SK-MEL-5 (cell line): ENCODE measurements around the gene NRIP3. TPM values are rescaled to one million over a fixed set of nuclear protein-coding genes. Genes with fewer than 3 reads are reported as not detected.
"Not testable (repeated sequence)": the region's sequence is repeated elsewhere in the genome, so short reads cannot be mapped to it uniquely, and the experiment has no call there.

Experiments
- DNase-seq: peaks from one replicate; pipeline ENCODE4 v3.0.0-alpha.2; 2016; ENCODE audit warnings: low read depth, low spot score
- in situ Hi-C: cut with HindIII; loops from 2 replicates; pipeline ENCODE4 v1.10.0; 2016; ENCODE audit warnings: low sequenced_read_pairs, high pct_unique_total_duplicates, low pct_unique_long_range_greater_than_20kb
- small RNA-seq, 2 experiments: library from RNA; depleted of rRNA; stranded (forward); fragments of <200 nt; gene quantifications; one replicate each; pipeline ENCODE3, GENCODE V24; 2014
- total RNA-seq: library from RNA; depleted of rRNA; stranded (reverse); fragments of >200 nt; shearing (Covaris generic); gene quantifications from 2 replicates; pipeline ENCODE4 v1.2.3, GENCODE V29; 2014; rRNA removed

The NRIP3 gene
- total RNA-seq, 1 experiment from 2014 or later: 11.1 TPM

- no peak for DNase-seq
- in situ Hi-C loops: no loop called here
These were observed 46.9 kb downstream of the NRIP3 start for GRCh38 chr11:8956860-8957259.

GRCh38 chr11:8948886-8949285 is 54.9 kb downstream of the NRIP3 start:
- no peak for DNase-seq
- in situ Hi-C loops: no loop called here

GRCh38 chr11:8947230-8947943 is 56.4 kb downstream of the NRIP3 start:
- no peak for DNase-seq
- in situ Hi-C loops: no loop called here

GRCh38 chr11:8942518-8943066 is 61.2 kb downstream of the NRIP3 start, which contains the start of gene ASCL3:
TSS of gene ASCL3 (minus strand) at chr11:8943016. CDS start at chr11:8938161, 4,855 bp downstream.
- in situ Hi-C loops: no loop called here
- no peak for DNase-seq

- in situ Hi-C loops: no loop called here
- DNase-seq: no peak
These were observed 62.3 kb downstream of the NRIP3 start for GRCh38 chr11:8941341-8942103.

GRCh38 chr11:8937659-8938058 is 66.1 kb downstream of the NRIP3 start:
- DNase-seq: no peak
- in situ Hi-C loops: no loop called here

- DNase-seq: no peak
- in situ Hi-C loops: no loop called here
These were observed 66.6 kb downstream of the NRIP3 start for GRCh38 chr11:8937159-8937558.

- in situ Hi-C loops, DNase-seq: not testable (repeated sequence)
These were observed 68.0 kb downstream of the NRIP3 start for GRCh38 chr11:8935789-8936188.

GRCh38 chr11:8934742-8935488 is 68.9 kb downstream of the NRIP3 start:
- no peak for DNase-seq
- in situ Hi-C loops: no loop called here

GRCh38 chr11:8933931-8934330 is 69.9 kb downstream of the NRIP3 start:
- no peak for DNase-seq
- in situ Hi-C loops: no loop called here

- in situ Hi-C loops: no loop called here
- no peak for DNase-seq
These were observed 71.1 kb downstream of the NRIP3 start, which contains the start of gene C11orf16 for GRCh38 chr11:8932564-8933180. TSS of gene C11orf16 (minus strand) at chr11:8932947. CDS start at chr11:8932308, 639 bp downstream.

Small RNA genes lying within 50 kb of the gene (small RNA-seq; reads per million reads assigned to genes)
- gene RF00019: 0 reads per million in 2 experiments

Other genes starting within 250 kb of the NRIP3 start
- 34.0 and 38.5 TPM in 2 replicates for gene AKIP1, start 92.8 kb downstream of the NRIP3 start, total RNA-seq
- not detected in 2 replicates for gene C11orf16, start 71.1 kb downstream of the NRIP3 start, total RNA-seq
- gene ASCL3, start 61.0 kb downstream of the NRIP3 start, total RNA-seq: not detected in 2 replicates
- 50.1 and 56.8 TPM in 2 replicates for gene TMEM9B, start 39.6 kb downstream of the NRIP3 start, total RNA-seq
- gene SCUBE2, start 87.6 kb upstream of the NRIP3 start, total RNA-seq: 2.0 and 2.6 TPM in 2 replicates